Fibroblast of peridontal ligament (primary cell): ENCODE data around the gene EID2B.

Experiments
- DNase-seq: peaks from one replicate; pipeline ENCODE4 v3.0.0-alpha.2; 2010; ENCODE audit errors: extremely low read depth

EID2B gene

DNA sequence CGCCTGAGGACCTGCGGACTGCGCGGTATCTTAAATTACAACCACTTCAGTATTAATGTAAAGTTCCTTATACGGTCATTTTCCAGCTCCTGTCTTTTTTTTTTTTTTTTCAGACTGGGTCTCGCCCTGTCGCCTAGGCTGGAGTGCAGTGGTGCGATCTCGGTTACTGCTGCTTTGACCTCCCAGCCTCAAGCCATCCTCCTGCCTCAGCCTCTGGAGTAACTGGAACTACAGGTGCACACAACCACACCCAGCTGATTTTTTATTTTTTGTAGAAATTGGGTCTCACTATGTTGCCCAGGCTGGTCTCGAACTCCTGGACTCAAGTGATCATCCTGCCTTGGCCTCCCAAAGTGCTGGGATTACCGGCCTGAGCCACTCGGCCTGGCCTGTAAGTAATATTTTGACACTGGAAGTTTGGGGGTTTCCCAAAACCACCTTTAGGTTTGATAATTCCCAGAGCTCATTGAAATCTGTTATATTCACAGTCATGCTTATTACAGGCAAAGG lies 406 bp upstream of the EID2B start:
- DNase-seq = no peak

DNA sequence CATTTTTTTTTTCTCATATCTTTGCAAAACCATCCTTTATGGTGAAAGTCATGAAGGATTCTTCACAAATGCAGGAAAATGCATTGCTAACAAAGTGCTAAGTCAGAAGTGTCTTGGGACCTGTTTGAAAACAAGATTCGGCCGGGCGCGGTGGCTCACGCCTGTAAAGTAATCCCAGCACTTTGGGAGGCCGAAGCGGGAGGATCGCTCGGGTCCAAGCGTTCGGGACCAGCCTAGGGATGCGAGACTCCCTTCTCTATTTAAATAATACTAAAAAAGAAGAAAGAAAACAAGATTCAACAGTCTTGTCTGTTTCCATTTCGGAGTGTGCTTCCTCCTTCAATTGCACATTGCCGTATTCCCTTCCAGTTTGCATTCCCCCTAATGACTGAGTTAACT lies 819 bp downstream of the EID2B start:
- DNase-seq = no peak

DNA sequence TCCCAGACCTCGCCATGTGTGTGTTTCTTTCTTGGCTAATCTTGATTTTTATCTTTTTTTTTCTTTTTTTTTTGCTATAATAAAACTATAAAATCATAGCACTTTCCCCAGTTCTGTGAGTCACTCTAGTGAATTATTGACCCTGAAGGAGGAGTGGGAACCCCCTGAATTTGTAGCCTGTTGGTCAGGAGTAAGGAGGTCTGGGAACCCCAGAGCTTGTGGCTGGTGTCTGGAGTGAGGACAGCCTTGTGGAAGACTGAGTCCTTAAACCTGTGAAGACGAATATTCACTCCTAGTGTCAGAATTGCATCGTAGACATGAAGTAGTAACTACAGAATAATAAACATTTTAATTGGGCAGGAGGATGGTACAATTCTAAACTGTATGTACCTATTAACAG lies 7.4 kb downstream of the EID2B start:
- no peak for DNase-seq

DNA sequence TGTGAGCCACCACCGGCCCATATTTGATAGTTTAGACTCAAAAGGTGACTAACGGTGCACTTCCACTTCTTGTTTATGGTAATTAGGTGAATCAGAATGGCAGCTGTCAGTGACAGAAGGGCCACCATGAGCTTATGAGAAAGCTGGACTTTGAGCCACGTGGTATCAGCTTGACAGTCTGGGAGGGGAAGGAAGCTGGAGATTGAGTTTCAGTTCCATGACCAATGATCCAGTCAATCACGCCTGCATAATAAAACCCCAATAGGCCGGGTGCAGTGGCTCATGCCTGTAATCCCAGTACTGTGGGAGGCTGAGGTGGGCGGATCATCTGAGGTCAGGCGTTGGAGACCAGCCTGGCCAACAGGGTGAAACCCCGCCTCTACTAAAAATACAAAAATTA lies 8.2 kb downstream of the EID2B start:
- DNase-seq = no peak

DNA sequence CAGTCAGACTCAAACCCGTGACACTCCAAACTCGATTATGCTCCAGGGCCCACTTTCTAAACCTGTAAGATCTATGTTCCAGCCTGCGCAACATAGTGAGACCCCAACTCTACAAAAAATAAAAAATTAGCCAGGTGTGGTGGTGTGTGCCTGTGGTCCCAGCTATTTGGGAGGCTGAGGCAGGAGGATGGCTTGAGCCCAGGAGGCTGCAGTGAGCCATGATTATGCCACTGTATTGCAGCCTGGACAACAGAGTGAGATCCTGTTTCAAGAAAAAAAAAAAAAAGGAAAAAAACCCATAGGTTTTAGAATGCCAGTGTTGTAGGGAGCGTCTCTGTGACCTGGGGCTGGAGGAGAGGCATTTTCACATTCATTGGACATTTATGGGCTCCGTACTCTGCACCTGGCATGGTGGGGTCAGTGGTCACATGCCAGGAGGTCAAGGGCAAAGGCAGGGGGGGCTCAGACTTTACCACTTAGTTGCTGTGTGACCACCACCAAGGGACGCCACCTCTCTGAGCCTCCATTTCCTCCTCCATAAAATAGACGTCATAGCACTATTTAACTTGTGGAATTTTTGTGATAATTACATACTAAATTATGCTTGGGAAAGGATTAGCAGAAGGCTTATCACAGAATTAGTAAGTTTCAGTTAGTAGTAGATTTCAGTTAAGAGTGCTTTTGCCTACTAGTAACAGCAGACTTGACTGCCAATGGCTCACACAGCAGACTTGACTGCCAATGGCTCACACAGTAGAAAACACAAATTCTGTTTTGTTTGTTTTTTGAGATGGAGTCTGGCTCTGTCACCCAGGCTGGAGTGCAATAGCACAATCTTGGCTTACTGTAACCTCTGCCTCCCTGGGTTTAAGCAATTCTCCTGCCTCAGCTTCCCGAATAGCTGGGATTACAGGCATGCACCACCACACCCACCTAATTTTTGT lies 11.8 kb downstream of the EID2B start:
- no peak for DNase-seq

DNA sequence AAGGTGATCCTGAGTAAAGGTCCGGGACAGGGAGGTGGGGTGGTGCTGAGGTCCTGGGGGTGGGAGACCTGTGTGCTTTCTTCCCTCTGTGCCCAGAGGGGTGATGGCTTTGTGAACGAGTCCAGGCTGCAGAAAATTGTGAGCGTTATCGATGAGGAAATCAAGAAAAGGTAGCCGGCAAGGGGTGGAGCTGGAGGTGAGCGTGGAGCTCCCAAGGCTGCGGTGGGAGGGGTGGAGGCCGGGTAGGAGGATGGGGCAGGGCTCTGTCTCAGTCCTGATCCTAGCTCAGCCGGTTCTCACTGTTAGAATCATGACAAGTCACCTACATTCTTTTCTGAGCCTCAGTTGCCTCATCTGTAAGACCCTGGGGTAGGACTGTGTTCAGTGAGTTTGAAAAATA lies 13.7 kb downstream of the EID2B start:
- no peak for DNase-seq

DNA sequence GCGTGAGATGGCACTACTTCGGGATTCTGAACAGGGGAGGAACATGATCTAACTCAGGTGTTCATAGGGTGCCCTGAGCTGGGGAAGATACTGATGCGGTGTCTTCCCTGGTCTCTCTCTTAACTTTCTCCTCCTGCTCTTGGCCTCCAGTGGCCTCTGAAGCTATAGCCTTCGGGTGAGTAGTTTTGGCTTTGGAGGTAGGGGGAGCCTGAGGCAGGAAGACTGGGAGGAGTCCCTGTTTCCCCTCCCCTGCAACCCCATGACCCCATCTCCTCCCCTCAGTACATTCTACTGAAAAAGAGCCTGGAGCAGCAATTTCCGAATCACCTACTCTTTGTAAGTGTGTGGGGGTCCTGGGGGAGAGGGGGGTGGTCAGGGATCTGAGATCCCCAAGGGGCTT lies 14.2 kb downstream of the EID2B start:
- DNase-seq = no peak

DNA sequence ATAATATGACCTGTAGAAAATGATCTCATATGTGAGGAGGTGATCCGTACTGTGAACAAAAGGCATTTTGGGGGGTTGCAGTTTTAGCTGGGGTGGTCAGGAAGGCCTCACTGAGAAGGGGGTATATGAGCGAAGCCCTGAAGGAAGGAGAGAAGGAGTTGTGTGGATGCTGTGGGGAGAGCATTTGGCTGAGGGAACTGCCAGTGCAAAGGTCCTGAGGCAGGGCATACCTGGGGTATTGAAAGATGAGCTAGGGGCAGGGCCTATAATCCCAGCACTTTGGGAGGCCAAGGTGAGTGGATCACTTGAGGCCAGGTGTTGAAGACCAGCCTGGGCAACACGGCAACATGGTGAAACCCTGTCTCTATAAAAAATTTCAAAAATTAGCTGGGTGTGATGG lies 15.2 kb downstream of the EID2B start:
- DNase-seq = no peak

DNA sequence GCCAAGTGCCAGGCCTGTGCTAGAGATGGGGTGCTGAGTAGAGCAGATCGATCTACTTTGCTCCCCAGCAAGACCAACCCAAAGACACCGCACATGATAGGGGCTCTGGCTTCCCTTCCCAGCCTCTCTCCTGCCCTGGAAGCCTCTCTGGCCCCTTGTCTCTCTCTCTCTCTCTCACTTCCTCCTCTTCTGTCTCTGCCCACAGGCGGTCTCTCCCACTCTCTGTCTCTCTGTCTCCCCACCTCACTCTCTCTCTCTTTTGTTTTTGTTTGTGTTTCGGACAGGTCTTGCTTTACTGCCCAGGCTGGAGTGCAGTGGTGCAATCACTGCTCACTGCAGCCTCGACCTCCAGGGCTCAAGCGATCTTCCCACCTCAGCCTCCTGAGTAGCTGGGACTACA lies 16.4 kb downstream of the EID2B start:
- DNase-seq = no peak

DNA sequence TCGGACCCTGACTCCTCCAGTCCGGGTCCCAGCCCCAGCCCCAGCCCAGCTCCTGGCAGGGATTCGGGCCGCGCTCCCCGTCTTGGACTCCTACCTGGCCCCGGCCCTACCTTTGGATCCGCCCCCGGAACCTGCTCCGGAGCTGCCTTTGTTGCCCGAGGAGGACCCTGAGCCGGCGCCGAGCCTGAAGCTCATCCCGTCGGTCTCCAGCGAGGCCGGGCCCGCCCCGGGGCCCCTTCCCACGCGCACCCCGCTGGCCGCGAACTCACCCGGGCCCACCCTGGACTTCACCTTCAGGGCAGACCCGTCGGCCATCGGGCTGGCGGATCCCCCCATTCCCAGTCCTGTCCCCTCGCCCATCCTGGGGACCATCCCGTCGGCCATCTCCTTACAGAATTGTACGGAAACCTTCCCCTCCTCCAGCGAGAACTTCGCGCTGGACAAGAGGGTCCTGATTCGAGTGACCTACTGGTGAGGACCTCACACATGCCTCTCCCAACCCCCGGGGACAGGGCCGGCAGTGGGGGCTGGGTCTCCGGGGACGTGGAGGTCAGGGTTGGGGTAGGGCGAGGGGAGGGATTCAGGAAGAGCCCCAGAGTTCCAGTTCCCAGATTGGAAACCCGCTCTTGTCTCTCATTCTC lies 17.0 kb downstream of the EID2B start:
- DNase-seq = no peak

DNA sequence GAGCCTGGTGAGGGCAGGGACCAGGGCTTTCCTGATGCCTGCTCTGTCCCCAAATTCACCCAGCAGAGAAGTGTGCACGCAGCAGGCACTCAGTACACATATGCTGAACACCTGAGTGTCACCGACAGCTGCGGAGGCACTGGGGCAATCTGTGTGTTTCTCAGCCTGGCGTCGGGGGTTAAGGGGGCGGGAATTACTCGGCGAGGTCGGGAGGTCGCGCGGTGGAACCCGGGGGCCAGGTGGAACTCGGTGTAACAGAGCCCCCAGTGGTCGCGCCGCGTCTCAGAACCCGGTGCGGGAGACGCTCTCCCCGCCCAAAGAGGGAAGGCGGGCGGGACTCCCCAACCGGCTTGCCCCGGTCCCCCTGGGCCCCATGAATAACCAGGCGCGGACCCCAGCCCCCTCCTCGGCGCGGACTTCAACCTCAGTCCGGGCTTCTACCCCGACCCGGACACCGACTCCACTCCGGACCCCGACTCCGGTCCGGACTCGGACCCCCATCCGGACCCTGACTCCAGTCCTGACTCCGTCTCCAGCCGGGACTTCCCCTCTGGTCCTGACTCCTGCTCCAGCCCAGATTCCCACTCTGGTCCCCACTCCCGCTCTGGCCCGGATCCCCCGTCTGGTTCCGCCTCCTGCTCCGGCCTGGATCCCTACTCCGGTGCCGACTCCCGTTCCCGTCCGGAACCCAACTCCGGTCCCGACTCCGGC lies 17.7 kb downstream of the EID2B start, which contains the start of gene SELENOV:
Gene SELENOV (plus strand): TSS at position 300 of the 711 bp plus-strand sequence. CDS start 74 bp downstream, at position 374.
- DNase-seq = no peak

DNA sequence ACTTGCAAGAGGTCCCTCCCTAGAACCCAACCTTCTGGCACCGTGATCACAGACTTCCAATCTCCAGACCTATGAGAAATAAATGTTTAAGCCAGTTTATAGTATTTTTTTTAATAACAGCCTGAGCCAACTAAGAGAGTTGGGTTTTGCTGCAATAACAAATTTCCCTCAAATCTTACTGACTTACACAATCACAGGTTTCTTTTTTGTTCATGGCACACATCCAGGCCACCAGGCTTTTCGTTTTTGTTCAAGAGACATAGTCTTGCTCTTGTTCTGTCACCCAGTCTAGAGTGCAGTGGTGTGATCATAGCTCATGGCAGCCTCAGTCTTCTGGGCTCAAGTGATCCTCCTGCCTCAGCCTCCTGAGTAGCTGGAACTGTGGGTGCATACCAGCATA lies 19.7 kb downstream of the EID2B start:
- no peak for DNase-seq

DNA sequence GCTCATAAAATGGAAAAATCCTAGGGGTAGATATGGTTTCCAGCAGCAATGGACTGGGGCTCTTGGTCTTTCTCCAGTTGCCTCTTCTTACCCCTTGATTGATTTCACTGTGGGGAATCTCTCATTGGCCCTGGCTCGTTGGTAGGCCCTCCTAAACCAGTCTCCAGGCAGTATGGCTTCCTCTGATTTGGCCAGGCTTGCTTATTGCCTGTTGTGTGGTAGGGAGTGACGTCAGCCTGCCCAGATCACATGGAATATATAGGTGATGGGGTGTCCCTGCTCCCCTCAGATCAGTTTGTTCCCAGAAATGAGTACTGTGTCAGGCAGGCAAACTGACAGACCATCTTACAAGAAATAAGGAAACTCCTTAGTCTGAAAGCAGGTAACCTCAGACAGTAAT lies 23.4 kb downstream of the EID2B start:
- no peak for DNase-seq

DNA sequence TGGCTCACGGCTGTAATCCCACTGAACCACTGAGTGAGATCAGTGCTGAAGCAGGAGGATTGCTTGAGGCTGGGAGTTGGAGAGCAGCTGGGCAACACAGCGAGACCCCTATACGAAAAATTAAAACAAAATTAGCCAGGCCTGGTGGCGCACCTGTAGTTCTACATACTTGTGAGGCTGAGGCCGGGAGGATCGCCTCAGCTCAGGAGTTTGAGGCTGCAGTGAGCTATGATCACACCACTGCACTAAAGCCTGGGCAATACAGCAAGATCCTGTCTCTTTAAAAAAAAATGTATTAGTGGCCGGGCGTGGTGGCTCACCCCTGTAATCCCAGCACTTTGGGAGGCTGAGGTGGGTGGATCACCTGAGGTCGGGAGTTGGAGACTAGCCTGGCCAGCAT lies 24.0 kb downstream of the EID2B start:
- no peak for DNase-seq

DNA sequence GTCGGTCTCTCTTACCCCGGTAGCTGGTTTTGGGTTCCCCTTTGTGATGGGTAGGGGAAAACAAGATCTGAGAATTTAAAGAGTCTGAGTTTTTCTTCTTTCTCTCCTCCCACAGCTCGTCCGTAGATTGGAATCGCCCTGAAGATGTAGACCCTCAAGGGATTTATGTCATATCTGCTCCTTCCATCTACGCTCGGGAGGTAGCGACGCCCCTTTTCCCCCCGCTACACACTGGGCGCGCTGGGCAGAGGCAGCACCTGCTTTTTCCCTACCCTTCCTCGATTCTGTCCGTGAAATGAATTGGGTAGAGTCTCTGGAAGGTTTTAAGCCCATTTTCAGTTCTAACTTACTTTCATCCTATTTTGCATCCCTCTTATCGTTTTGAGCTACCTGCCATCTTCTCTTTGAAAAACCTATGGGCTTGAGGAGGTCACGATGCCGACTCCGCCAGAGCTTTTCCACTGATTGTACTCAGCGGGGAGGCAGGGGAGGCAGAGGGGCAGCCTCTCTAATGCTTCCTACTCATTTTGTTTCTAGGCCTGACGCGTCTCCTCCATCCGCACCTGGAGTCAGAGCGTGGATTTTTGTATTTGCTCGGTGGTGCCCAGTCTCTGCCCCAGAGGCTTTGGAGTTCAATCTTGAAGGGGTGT lies 24.8 kb downstream of the EID2B start:
- no peak for DNase-seq

DNA sequence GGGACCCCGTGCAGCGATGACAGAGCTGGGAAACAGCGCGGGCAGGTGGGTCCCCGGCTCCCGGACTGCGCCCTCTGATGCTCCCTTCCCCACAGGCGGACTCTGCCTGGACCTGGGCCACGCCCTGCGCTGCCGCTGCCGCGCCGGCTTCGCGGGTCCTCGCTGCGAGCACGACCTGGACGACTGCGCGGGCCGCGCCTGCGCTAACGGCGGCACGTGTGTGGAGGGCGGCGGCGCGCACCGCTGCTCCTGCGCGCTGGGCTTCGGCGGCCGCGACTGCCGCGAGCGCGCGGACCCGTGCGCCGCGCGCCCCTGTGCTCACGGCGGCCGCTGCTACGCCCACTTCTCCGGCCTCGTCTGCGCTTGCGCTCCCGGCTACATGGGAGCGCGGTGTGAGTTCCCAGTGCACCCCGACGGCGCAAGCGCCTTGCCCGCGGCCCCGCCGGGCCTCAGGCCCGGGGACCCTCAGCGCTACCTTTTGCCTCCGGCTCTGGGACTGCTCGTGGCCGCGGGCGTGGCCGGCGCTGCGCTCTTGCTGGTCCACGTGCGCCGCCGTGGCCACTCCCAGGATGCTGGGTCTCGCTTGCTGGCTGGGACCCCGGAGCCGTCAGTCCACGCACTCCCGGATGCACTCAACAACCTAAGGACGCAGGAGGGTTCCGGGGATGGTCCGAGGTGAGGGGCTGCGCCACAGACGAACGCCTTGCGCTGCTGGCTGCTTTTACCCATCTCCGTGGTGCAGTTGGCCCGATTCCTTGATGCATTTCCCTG lies 25.5 kb downstream of the EID2B start:
- peak; percentile 27 for DNase-seq

DNA sequence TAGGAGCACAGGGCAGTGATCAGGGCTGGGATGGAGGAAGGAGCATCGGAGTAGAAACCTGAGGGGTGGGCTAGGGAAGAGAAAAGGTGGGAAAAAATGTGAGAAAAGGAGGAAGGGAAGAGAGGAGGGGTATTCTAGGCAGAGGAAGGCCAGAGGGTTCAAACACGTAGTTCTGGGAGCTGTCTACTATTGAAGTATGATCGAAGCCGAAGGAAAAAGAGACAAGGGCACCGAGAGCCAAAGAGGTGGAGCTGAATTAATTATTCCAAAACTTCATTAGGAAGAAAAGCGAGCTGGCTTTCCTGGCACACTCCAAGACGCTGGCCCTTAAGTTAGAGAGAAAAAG lies 26.1 kb downstream of the EID2B start:
- DNase-seq = no peak

DNA sequence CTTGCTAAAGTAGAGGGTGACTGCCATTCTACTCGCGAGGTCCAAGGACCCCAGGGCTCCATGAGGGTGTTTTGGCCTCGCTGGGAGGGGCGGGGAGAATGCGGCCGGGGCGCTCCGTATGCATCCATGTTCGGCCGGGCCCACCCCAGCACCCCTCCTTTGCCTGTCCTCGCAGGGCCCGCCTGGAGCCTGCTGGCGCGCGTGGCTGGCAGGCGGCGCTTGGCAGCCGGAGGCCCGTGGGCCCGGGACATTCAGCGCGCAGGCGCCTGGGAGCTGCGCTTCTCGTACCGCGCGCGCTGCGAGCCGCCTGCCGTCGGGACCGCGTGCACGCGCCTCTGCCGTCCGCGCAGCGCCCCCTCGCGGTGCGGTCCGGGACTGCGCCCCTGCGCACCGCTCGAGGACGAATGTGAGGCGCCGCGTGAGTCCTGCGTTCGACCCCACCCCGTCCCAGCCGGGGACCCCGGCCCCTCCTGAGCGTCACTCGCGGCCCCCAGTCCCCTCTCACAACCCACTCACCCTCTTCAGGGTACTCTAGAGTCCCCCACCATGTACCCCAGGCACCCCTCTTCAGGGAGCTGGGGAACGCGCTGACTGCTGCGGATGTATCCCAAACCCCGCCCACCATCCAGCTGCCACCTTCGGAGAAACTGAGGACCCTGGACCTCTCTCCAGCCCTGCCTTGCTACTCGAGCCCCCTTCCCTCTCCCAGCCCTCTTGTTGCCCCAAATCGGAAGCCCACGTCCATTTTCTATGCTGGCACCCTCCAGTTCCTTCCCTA lies 29.8 kb downstream of the EID2B start:
- DNase-seq = peak; percentile 41

DNA sequence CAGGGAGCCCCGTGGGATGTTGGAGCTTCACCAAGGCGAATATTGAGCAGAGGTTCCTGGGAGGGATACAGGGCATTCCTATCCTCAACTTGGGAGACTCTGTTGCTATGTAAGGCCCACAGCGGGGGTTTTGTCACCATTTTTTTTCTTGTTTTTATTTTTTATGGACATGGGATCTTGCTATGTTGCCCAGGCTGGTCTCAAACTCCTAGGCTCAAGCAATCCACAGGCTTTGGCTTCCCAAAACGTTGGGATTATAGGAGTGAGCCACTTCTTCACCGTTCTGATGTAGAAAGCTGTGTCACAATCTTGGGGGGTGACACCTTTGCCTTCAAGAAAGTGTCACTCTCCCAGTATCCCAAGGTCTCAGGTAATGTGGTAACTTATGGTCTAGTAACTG lies 31.3 kb downstream of the EID2B start:
- no peak for DNase-seq

DNA sequence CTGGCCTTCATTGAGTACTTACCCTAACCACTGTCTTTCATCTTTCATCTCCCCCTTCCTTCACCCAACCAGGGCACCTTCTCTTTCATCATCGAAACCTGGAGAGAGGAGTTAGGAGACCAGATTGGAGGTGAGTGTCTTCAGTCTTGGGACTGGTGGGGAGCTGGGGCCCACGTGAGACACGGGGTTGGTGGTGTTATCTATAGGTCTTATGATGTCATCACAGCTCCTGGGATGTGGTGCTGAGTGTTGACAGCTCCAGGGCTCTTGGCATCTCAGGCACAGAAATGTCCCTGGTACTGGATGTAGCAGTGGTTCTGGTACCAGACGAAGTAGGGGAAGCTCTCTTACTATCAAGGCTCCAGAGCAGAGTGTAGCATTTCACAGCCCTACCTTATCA lies 32.1 kb downstream of the EID2B start:
- no peak for DNase-seq
